Amniotic epithelial cell (primary cell): ENCODE measurements around the gene CFAP100.

Source experiments
- DNase-seq: peaks from one replicate; pipeline ENCODE4 v3.0.0-alpha.2; 2010; ENCODE audit warnings: low read depth

Gene CFAP100

DNA sequence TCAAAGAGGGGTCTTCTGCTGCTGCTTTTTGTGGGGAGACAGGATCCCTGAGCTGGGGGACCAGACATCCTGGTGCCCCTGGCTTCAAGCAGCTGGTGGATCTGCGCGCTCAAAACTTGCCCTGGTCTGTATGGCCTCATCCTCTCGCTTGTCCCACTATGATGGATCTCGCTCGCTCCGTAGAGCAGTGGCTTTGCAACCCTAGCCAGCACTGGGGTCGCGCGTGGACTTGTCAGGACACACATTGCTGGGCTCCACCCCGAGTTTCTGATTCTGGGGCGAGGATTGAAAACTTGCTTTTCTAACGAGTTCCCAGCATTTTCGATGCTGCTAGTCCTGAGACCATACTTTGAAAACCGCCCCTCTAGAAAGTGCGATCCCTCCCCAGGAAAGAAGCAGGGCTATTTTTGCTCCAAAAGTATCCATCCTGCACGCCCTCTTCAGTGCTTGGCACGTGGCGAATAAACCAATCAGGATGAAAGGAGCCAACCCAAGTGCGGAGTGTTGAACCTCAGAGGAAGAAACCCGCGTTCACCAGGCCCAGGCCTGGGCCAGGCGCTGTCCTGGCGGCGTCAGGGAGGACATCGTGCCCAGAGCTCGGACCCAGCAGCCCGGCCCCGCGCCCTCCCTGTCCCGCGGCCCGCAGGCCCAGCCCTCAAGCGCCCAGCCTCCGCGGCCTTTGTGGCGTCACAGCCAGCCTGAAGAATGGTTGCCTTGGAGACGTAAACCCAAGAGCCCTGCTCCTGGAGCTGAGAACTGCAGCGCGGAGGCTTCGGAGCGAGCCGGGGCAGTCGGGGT lies at the start of gene CFAP100:
Gene CFAP100 (plus strand): TSS at position 731 of the 798 bp plus-strand sequence. CDS start 1,092 bp downstream, outside the sequence.
- peak; percentile 47 for DNase-seq

DNA sequence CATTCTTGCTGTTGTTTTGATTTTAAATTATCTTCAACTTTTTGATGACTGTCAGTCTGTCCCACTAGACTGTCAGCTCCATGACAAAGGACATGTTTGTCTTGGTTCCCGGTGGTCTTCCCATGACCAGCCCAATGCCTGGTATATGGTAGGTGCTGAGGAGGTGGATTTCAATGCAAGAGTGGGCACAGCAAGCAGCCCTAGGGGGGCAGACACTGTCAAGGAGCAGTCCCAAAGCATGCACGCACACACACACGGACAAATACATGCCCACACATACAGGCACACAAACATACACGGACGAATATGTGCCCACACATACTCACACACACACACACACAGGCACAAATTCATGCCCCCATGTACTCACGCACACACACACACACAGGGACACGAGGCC lies 49.5 kb upstream of the CFAP100 start:
- DNase-seq, result no peak

DNA sequence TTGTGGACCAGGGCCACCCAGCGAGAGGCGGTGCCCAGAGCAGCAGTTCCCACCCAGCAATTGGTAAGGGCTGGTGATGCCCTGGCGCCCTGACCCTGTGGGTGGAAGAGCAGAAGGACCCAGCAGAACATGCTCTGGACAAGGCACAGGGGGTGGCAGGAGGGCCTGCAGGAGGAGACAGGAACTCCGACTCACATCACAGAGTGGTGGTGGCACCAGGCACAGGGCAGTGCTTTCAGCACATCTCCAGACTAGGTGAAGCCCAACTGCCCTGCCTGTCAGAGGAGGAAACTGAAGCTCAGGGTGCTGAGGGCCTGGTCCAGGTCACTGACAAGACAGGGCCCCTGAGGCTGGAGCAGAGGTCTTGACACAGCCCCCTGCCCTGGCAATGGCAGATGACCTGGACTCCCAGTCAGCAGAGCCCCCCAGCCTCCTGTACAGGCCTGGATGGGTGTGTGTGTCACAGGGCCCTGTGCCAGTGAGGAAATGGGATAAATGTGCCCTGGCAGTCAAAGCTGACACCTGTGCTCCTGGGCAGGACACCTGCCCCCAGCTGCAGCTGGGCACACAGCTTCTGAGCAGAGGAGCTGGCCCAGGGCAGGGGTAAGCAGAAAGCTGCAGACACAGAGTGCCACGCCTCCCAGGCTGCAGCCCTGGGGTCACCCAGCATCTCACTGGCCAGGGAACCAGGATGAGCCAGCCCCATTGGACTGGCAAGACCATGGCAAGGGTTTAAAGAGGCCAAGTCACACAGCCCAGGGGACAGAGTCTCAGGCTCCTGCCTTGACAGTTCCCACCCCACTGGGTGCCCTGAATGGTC lies 48.9 kb upstream of the CFAP100 start:
- no peak for DNase-seq

DNA sequence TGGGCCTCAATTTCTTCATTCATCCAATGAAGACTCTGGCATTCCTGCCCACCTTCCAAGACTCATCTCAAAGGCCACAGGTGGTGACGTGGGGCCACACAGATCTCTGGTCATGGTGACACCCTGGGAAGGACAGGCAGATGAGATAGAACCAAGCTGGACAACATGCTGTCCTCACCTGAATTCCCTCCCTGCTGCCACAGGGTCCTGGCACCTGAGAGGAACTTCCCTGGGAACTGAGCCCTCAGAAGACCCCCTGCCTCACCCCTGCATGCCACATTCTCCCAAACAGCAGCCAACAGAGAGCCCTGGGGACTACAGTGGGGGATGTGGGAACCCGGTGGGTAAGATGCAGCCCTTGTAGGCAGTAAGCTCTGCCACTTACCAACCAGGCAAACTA lies 48.2 kb upstream of the CFAP100 start:
- DNase-seq, result no peak

DNA sequence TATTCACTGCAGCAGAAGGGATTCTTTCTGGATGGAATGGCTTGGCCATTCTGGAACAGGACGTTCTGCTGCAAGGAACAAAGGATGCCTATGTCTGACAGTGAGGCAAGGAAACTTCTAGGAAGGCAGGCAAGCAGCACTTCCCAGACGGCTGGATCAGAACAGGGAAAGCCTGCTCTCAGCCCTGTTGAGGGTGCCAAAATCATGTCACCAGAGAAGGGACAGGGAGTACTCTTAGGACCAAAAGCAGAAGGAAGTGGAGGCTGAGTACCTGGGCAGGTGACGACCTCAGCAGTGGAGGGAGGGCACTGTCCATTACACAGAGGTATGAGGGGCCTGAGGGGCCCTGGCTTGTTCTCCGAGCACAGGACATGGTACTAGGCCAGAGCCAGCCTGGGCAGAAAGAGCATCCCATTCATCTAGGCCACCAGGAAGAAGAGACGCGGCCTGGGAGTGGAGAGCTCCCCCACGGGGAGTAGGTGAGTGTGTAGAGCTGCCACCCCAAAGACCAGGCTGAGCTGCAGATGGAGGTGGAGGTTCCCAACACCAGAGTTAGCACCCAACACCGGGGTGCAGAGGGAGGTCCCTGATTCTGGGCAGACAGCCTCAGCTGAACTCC lies 47.1 kb upstream of the CFAP100 start:
- no peak for DNase-seq

DNA sequence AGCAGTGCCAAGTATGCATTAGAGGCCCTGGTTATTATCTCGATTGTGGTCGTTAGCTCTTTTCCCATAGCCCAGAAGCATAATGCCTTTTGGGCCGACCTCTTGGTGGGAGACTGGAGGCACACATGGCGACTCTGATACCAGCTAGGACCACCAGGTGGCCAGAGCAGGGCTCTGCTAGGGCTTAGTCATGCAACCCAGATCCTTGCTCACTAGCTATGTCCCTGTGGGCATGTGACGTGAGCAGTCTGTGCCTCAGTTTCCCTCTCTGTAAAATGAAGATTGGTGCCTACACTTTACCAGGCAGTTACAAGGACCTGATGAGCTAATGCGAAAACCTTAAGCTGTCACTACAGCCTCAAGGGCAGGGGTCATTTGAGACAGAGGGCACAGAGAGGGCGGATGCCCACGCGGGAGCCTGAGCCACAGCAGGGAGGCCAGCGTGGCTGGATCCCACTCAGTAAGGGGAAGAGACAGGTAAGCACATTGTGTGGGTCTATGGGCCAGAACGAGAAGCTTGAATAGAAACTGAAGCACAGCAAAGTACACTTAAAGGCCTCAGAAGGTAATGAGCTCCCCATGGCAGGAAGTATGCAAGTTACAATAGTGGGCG lies 46.3 kb upstream of the CFAP100 start:
- no peak for DNase-seq

DNA sequence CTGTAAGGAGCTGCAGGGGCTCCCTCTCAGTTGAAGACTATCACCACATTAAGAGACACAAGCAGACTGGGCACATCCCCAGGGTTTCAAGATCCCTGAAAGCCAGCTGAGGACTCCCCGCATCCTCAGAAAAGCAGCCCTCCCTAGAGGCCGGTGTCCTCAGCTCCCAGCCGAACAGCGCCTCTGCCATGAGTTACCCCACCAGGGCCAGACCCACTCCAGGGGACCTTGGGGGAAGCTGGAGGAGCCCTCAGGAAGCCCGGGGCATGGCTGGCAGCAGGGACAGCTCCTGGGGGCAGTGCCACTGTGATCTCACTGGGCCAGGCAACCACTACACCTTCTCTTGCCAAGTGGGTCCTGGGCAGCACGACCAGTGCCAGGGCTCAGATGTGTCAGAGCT lies 45.6 kb upstream of the CFAP100 start:
- no peak for DNase-seq

DNA sequence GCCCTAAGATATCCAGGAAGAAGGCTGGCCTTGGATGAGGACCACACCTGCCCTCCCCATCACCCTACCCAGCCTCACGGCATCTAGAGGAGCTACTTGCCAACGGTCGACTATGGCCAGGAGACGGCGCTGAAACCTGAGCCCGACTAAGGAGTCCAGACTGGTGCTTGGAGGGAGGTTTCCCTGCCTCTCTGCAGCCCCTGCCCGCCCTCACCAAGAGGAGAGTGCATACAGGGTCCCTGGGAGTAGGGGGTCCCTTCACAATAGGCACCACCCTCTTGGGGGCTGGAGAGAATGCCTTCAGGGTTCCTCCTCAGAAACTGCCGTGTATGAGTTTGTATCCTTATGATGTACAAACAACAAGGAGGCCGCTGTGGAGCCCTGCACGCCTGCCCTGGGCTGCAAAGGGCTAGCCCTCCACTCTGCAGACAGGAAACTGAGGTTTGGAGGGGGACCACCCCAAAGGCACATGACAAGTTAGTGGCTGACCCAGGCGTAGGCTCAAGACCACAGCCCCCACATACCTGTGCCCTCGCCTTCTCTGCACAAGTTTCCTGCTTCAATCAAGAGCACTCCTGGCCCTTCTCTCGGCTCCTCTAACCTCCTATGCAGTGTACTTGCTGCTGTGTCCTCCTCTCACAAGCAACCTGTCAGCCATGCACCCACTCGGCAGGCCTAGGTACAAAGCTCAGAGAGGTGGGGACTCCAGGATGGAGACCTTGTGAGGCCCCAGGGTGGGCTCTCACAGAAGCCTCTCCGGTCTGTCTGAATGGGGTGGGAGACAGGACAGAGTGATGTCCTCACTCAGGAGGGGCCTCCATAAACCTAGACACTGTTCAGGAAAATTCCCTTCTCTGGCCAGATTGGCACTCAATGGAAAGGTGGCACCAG lies 44.9 kb upstream of the CFAP100 start:
- no peak for DNase-seq

DNA sequence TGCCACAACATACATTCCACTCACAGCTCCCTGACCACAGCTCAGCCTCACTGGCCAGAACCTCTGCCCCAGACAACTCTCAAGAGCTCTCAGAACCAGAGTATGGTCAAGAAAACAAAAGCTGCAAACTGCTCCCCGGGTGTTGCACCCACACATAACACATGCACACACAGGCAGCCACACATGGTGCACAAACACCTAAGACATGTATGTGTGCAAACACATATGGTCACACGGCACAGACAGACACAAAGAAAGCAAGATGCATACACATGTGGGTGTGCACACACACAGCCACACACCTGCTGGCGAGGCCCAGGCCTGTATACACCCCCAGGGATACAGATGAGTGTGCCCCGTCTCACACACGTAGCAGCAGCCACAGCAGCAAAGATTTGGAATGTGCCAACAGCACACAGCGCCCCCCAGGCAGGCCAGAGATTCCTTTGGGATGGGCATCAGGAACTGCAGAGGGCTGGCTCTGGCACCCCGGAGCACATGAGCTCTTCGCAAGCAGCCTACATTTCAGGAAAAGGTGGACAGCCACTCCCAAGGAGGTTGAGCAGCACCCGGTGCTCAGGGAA lies 44.1 kb upstream of the CFAP100 start:
- no peak for DNase-seq

DNA sequence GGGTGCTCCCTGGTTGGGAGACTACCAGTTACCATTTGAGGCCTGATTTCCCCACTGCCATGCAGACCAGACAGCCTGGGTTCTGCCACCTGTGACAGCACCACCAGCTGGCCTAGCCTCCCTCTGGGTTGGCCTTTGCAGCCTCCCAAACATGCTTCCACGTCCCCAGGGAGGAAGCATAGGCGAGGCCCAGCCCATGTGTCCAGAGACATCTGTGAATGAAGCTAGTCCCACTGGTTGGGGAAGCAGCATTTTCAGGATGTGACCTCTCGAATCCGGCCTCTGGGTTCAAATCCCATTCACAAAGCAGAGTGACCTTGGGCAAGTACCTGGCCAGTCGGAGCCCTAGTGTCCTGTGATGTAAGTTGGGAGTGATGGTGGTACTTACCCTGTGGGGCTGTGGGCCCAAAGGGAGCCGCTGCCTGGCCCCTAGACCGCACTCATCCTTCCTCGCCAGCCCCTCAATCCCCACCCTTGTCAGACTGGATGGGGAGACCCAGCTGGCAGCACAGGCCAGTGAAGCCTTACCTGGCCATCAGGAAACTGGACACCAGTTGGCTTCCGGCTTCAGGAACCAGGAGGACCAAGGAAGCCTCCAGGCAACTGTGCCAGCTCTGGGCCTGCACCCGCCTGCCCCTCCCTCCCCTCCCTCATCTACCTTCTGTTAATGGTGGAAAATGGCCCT lies 43.5 kb upstream of the CFAP100 start:
- DNase-seq, result no peak

DNA sequence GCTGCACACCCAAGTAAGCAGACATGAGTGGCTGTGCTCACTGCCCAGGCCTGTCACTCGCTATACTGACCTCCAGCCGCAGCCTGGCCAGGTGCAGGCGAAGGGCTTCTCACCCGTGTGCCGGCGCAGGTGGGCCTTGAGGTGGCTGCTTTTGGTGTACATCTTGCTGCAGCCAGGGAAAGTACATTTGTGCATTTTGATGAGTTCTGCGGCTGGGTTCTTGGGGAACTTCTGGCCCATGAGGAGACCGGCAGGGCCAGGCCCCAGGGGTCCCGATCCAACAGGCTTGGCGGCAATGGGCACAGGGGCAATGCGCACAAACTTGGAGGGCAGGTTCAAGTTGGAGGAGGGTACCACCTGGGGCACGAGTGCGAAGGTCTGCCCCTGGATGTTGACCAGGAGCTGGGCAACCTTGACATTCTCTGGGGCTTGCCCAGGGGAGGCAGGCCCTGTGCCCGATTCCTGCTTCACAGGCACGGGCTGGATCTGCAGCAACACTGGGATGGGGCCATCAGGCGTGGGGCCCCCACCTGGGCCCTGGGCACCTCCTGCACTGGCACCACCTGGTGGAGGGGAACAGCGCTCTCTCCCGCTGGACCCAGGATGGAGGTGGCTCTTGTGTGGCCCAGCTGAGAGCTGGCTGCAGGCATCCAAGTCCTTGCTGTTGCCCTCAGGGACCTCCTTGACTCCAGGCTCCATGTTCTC lies 42.8 kb upstream of the CFAP100 start:
- DNase-seq, result no peak

DNA sequence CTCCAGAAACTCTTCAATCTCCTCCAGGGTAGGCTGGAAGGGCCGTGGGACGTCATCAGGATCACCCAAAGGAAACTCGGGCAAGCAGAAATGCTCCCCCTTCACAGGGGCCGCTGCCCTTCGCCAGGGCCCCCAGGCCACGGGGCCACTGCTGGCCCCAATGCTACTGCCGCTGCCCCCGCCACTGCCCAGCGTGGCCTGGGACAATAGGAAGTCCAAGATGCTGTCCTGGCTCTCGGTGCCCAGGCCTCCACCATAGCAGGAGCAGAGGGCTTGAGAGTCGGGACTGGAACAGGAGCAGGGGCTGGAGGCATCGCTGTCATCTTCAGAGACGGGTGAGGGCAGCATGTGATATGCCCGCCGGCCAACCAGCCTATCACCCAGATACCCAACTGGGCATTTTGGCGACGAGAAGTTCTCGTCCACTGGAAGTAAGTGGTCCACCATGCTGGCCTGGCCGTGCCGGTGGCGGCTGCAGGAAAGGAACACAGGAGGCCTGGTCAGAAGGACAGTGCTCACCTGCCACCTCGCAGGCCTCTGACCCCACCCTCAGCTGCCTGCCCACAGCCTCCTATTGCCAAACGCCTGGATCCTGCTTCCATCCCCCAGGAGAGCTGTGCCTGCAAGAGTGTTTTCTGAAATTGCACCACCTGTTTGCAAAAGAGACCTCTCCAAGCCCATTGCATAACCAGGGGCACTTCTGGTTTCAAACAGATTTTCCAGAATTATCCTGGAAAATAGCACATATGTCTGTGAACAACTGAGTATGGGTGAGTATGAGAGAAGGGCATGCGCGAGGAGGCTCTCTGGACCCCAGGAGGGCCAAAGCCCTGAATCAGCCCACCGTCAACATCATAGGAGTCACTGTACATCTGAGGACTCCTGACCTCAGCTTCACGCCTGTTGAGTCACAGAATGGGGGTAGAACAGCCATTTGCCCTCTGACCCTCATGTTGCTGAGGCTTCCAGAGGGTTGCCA lies 41.9 kb upstream of the CFAP100 start:
- peak; percentile 72 for DNase-seq

DNA sequence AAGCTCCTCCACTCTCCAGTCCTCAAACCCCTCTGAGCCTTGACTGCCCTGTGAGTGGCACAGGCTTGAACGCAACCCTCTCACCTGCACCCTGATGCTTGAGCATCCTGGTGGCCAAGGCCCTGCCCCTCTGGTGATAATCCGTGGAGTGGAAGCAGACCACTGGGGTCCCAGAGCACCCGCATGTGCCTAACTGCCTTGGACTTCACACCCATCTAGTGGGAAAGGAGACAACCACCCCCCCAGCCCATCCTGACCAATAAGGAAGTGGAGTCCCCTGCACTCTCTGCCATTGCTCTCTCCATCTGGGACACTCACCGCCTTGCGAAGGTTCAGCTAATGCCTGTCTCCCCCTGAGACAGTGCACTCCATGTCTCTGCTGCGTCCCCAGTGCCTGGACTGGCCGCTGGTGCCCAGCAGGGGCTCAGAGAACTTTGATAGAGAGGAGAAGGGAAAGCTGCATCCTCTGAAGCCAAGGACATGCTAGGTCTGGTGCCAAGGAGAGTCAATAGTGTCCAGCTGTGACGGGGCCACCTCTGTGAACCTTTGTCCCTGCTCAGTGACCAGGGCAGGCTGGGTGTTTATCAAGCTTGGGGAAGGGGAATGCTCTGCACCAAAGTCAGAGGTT lies 40.9 kb upstream of the CFAP100 start:
- DNase-seq, result no peak

DNA sequence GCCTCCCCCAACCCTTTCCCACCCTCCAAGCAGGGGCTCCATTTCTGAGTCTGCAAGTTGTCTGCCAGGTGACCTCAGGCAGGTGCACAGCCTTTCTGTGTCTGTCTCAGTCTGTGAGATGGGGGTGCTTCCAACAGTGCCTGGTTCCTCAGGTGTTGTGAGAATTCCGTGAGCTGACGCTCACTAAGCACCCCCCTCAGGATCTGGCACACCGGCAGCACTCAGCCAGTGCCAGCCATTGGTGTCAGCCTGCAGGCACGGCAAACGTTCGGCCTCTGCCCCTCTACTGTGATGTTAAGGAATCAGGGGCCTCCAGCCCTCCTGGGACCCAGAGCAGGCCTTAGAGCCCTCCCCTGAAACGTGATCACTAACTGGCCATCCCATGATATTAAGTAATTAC lies 39.9 kb upstream of the CFAP100 start:
- DNase-seq, result no peak

DNA sequence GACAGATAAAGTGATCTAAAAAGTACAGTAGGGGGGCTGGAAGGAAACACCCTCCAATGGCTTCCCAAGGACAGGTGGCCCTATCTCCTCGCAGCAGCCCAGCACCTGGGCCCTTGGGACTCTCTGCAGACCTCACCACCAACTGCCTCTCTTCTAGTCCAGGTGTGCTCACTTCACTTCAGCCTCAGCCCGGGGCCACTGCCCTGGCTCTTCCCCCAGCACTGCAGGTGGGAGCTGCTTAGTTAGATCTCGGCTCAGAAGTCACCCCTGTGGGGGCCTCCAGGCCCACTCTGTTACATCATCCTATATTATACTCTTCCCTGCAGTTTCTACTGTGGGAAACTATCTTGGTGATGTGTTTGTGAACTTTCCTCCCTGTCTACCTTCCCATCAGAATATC lies 39.5 kb upstream of the CFAP100 start:
- DNase-seq, result no peak

DNA sequence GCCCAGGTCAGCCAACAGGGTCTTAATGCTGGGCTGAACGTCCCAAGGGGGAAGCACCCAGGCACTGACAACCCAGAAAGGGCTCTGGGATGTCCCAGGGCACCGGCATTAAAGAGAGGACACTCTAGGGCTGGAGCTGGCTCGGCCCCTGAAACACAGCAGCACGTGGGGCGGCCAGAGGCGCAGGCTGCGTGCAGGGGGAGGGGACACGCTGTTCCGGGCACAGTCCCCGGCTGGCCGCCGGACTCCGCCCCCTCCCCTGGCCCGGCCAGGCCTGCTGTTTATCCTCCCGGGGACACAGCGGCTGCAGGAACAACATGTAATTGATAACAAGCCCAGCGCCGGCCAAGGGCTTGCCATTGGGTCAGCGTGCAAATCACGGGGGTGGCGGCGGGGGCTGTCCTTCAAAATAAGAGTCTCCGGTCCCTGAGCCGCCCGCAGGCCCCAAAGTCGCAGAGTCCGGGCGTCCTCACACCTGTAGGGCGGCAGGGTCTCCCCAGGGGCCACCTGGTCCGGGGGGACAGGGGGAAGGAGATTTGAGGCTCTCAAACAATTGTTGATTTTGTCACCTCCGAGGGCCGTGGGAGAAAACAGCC lies 38.8 kb upstream of the CFAP100 start:
- DNase-seq, result peak; percentile 77

DNA sequence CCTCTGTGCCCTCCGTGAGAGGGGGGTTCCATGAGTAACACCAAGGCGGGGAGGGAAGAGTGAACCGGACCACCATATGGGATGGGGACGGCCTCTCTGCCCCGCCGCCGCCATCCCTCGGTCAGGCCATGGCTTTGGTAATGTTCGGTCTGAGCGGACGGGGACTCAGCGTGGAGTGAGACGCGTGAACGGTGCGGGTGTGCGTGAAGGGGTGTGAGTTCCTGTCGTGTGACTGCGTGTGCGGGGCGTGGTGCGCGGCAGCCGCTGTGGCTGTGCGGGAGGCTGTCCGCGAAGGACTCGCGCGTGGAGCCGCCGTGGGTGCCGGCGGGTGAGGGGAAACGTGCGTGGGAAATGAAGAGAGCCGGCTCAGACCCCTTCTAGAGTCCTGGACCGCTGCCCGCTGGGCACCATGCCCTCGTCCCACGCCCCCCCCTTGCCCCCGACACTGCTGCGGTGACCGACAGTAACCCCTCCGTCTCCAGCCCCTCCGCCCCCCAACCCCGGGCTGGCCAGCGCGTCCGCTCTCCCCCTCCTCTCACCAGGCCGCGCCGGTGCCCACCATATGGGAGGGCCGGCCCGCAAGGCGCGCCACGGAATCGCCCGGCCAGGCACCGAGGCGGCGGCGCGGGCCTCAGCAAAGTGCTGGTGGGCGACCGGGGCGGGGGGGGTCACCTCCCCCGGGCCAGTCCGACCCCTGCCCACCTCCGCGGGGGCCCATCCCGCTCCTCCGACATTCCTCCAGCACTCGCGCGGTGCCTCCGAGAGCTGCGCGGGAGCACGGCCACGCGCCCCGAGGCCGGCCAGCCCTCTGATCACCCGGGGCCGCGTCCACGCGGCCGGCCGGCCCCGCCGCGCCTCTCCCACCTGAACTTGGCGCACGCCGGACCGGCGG lies 38.1 kb upstream of the CFAP100 start:
- peak; percentile 15 for DNase-seq
